ENCODE data around the gene DDX5. TPM values are rescaled to one million over a fixed set of nuclear protein-coding genes. Genes with fewer than 3 reads are reported as not detected.

DDX5 gene
- 1,000 to 10,000 TPM in 1 of 4 donors, 100 to 1,000 TPM in 3; 381 to 1,017 (median 503) TPM for total RNA-seq

DNA sequence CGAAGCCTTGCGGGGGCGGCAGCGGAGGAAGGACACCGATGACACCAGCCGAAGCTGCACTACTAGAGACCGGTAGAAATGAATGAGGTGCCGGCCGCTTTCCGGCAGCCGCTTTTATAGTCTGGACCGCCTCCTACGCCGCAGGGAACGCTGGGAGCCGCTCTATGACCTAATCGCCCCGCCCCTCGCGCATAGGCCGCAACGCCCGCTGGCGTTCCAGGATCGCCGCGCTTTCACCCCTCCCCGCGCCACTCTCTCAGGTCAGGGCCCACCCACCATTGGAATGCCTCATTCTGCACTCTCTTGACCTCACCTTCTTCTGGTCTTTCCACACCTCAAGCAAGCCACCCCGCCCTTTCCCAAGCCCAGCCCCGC lies at the start of gene DDX5:
Gene DDX5 (minus strand): TSS at position 89 of the 375 bp plus-strand sequence. CDS start 170 bp downstream, outside the sequence.
- Histone ChIP-seq H3K36me3 (peaks cover 0 to 56% (median 6%) of the 10 kb centered on the region in 3 donors), H3K4me3 (peak within 1 kb of the TSS; percentile 68 to 96 (median 86)), H3K27me3 (no peaks in the 10 kb centered on the region), H3K9me3 (no peaks in the 10 kb centered on the region), H3K4me1 (peaks cover 0 to 52% (median 2%) of the 10 kb centered on the region in 4 donors), H3K27ac (peak within 1 kb of the TSS; percentile 98 to 100 (median 99))
- TF ChIP-seq, protein P1, sequence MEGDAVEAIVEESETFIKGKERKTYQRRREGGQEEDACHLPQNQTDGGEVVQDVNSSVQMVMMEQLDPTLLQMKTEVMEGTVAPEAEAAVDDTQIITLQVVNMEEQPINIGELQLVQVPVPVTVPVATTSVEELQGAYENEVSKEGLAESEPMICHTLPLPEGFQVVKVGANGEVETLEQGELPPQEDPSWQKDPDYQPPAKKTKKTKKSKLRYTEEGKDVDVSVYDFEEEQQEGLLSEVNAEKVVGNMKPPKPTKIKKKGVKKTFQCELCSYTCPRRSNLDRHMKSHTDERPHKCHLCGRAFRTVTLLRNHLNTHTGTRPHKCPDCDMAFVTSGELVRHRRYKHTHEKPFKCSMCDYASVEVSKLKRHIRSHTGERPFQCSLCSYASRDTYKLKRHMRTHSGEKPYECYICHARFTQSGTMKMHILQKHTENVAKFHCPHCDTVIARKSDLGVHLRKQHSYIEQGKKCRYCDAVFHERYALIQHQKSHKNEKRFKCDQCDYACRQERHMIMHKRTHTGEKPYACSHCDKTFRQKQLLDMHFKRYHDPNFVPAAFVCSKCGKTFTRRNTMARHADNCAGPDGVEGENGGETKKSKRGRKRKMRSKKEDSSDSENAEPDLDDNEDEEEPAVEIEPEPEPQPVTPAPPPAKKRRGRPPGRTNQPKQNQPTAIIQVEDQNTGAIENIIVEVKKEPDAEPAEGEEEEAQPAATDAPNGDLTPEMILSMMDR (IDR thresholded peaks at IDR 0.05), result no peak
- TF ChIP-seq POLR2A (IDR thresholded peaks at IDR 0.05), result peak; percentile 97 to 99
- peak; percentile 97 to 99 (median 99) for DNase-seq

DNA sequence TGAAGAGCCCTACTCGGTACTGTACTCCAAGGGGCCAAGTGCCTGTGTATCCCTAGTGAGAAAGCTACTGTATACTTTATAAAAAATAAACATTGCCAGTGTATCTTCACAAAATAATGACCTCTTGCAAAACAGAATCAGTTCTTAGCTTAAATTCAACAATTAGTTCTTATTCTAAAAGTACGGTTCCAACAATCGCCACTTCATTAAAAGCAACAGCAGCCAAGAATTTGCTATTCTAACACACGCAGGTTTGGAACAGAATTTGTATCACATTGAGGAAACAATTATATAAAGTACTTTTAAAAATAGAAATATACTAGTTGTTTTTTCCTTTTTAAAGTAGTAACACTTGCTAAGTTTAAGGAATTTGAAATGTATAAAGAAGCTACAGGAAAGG lies 49.2 kb upstream of the DDX5 start:
- Histone ChIP-seq H3K36me3 (peaks cover 0 to 87% (median 0%) of the 10 kb centered on the region in 3 donors), H3K9me3 (no peaks in the 10 kb centered on the region), H3K27ac (no peak overlapping the region), H3K4me3 (no peak overlapping the region), H3K4me1 (no peaks in the 10 kb centered on the region), H3K27me3 (no peaks in the 10 kb centered on the region)
- DNase-seq, result no peak
- TF ChIP-seq POLR2A (IDR thresholded peaks at IDR 0.05), result no peak
- TF ChIP-seq, protein P1 (IDR thresholded peaks at IDR 0.05), result no peak

DNA sequence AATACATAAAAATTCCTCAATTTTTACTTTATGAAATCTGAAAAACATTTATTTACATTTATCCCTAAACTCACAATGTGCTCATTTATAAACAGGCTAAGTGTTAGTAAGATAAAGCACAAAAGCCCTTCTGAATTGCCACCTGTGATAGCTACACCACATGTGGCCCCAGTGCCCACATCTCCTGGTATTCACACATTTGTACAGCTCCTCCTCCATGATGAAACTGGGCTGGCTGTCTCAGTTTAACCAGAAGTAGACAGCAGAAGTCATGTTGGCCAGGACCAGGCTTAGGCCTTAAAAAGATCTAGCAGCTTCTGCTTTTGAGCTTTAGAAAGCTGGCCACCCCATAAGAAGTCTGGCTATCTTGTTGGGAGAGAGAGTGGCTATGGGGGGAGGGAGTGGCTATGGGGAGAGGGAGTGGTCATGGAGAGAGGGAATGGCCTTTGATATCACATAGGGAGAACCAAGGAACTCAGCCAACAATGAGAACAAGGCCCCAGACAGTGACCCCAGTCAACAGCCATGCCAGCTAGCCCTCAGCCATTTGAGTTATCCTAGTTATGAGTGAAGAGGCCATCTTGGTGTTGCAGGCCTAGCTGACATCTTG lies 48.0 kb upstream of the DDX5 start:
- Histone ChIP-seq H3K27me3 (no peaks in the 10 kb centered on the region), H3K36me3 (peaks cover 0 to 86% (median 0%) of the 10 kb centered on the region in 3 donors), H3K27ac (no peak overlapping the region), H3K4me1 (no peaks in the 10 kb centered on the region), H3K9me3 (no peaks in the 10 kb centered on the region), H3K4me3 (no peak overlapping the region)
- TF ChIP-seq, protein P1 (IDR thresholded peaks at IDR 0.05), result no peak
- TF ChIP-seq POLR2A (IDR thresholded peaks at IDR 0.05), result no peak
- no peak for DNase-seq

GRCh38 chr17:64551461-64551860 lies 45.4 kb upstream of the DDX5 start:
- Histone ChIP-seq H3K9me3 (no peaks in the 10 kb centered on the region), H3K36me3 (peaks cover 0 to 87% (median 0%) of the 10 kb centered on the region in 3 donors), H3K27ac (no peak overlapping the region), H3K4me1 (no peaks in the 10 kb centered on the region), H3K4me3 (no peak overlapping the region), H3K27me3 (no peaks in the 10 kb centered on the region)
- TF ChIP-seq, protein P1 (IDR thresholded peaks at IDR 0.05), result no peak
- TF ChIP-seq POLR2A (IDR thresholded peaks at IDR 0.05), result no peak
- no peak for DNase-seq

- DNase-seq, result no peak
- TF ChIP-seq, protein P1 (IDR thresholded peaks at IDR 0.05), result no peak
- TF ChIP-seq POLR2A (IDR thresholded peaks at IDR 0.05), result no peak
- H3K27ac ChIP-seq, result no peak overlapping the region
- no peaks in the 10 kb centered on the region for H3K27me3 ChIP-seq
- H3K36me3 ChIP-seq, result peaks cover 0 to 84% (median 0%) of the 10 kb centered on the region in 3 donors
- no peaks in the 10 kb centered on the region for H3K9me3 ChIP-seq
- no peak overlapping the region for H3K4me3 ChIP-seq
- H3K4me1 ChIP-seq, result no peaks in the 10 kb centered on the region
Measured at GRCh38 chr17:64547319-64547718, 41.2 kb upstream of the DDX5 start.

Measured in Peyer's patch (tissue), 4 donors.